ENCODE measurements around the gene METTL26. TPM values are rescaled to one million over a fixed set of nuclear protein-coding genes. Genes with fewer than 3 reads are reported as not detected.

Gene METTL26
- polyA plus RNA-seq, 3 donors: 57.1 to 80.9 (median 70.4) TPM

GRCh38 chr16:590815-591200 is 45.3 kb downstream of the METTL26 start:
- H3K4me3 ChIP-seq (replicated peaks in 1 of 3; ENCODE audit: low read depth in 2 of 3, low read length in 3 of 3): peak overlapping the region; percentile 59 to 92 (median 85)
- peaks cover 66 to 74% of the 10 kb centered on the region in 2 donors for H3K4me1 ChIP-seq (ENCODE audit: control insufficient read depth in 1 of 2, insufficient read depth in 2 of 2, low read length in 2 of 2)
- H3K27me3 ChIP-seq (ENCODE audit: control insufficient read depth in 2 of 2, insufficient read depth in 2 of 2, low read length in 2 of 2): no peaks in the 10 kb centered on the region
- H4K20me1 ChIP-seq (ENCODE audit: insufficient read depth, low read length): peaks cover 30% of the 10 kb centered on the region
- no peaks in the 10 kb centered on the region for H3K9me3 ChIP-seq (replicated peaks in 1 of 2; ENCODE audit: control insufficient read depth in 1 of 2, insufficient read depth in 1 of 2, low read length in 2 of 2)
- peaks cover 70% of the 10 kb centered on the region for H3K79me2 ChIP-seq (ENCODE audit: insufficient read depth, low read length)
- H3K27ac Mint-ChIP-seq: peak overlapping the region; percentile 82 to 92 (median 84)
- DNase-seq: no peak
- H3K36me3 ChIP-seq (replicated peaks in 1 of 2; ENCODE audit: control insufficient read depth in 1 of 2, insufficient read depth in 2 of 2, low read length in 2 of 2): no peaks in the 10 kb centered on the region
- intact Hi-C loops (cut with micrococcal nuclease): no loop called here
- no peak for TF ChIP-seq CTCF (IDR thresholded peaks at IDR 0.05)
- H3K4me3 Mint-ChIP-seq: peak overlapping the region; percentile 87 to 95
- peaks cover 0 to 3% (median 0%) of the 10 kb centered on the region in 7 donors for H3K9me3 Mint-ChIP-seq
- H3K9ac ChIP-seq (ENCODE audit: insufficient read depth, low read length, poor library complexity, severe bottlenecking): peak overlapping the region; percentile 85
- peaks cover 63% of the 10 kb centered on the region for H3K4me1 Mint-ChIP-seq
- 68% methylated on average over 9 of the region's 10 CpGs for WGBS (ENCODE audit: insufficient coverage)
- H3K27me3 Mint-ChIP-seq (ENCODE audit: low read depth in 3 of 3): peaks cover 2 to 8% (median 5%) of the 10 kb centered on the region in 3 donors
- peak overlapping the region; percentile 71 for H2AFZ ChIP-seq (ENCODE audit: insufficient read depth, low read depth, low read length, poor library complexity, severe bottlenecking)
- peak overlapping the region; percentile 87 for H3K4me2 ChIP-seq (replicated peaks; ENCODE audit: extremely low read depth, low read length, poor library complexity, severe bottlenecking)
- peaks cover 7 to 12% of the 10 kb centered on the region in 2 donors for H3K36me3 Mint-ChIP-seq
- peak overlapping the region; percentile 20 to 81 for H3K27ac ChIP-seq (ENCODE audit: low read depth in 1 of 2, low read length in 2 of 2)

GRCh38 chr16:590188-590814 is 45.8 kb downstream of the METTL26 start:
- H2AFZ ChIP-seq (ENCODE audit: insufficient read depth, low read depth, low read length, poor library complexity, severe bottlenecking): peak overlapping the region; percentile 71
- Mint-ChIP-seq H3K27me3 (ENCODE audit: low read depth in 3 of 3) (peaks cover 3 to 13% (median 10%) of the 10 kb centered on the region in 3 donors), H3K27ac (peak overlapping the region; percentile 82 to 92 (median 84)), H3K36me3 (peaks cover 7 to 12% of the 10 kb centered on the region in 2 donors), H3K4me3 (peak overlapping the region; percentile 87 to 95), H3K9me3 (peaks cover 0 to 3% (median 0%) of the 10 kb centered on the region in 7 donors), H3K4me1 (peaks cover 59% of the 10 kb centered on the region)
- H3K4me1 ChIP-seq (ENCODE audit: control insufficient read depth in 1 of 2, insufficient read depth in 2 of 2, low read length in 2 of 2): peaks cover 63 to 69% of the 10 kb centered on the region in 2 donors
- H3K36me3 ChIP-seq (replicated peaks in 1 of 2; ENCODE audit: control insufficient read depth in 1 of 2, insufficient read depth in 2 of 2, low read length in 2 of 2): no peaks in the 10 kb centered on the region
- H3K79me2 ChIP-seq (ENCODE audit: insufficient read depth, low read length): peaks cover 65% of the 10 kb centered on the region
- H3K4me3 ChIP-seq (replicated peaks in 1 of 3; ENCODE audit: low read depth in 2 of 3, low read length in 3 of 3): peak overlapping the region; percentile 59 to 92 (median 85)
- under 1% methylated on average over 67 of the region's 71 CpGs for WGBS (ENCODE audit: insufficient coverage)
- peak overlapping the region; percentile 20 to 81 for H3K27ac ChIP-seq (ENCODE audit: low read depth in 1 of 2, low read length in 2 of 2)
- H3K4me2 ChIP-seq (replicated peaks; ENCODE audit: extremely low read depth, low read length, poor library complexity, severe bottlenecking): peak overlapping the region; percentile 87
- H3K9ac ChIP-seq (ENCODE audit: insufficient read depth, low read length, poor library complexity, severe bottlenecking): peak overlapping the region; percentile 85
- DNase-seq: peak in 2 of 3 donors; percentile 4 to 29
- intact Hi-C loops (cut with micrococcal nuclease): no loop called here
- TF ChIP-seq CTCF (IDR thresholded peaks at IDR 0.05): no peak
- no peaks in the 10 kb centered on the region for H3K9me3 ChIP-seq (replicated peaks in 1 of 2; ENCODE audit: control insufficient read depth in 1 of 2, insufficient read depth in 1 of 2, low read length in 2 of 2)
- peaks cover 0 to 5% of the 10 kb centered on the region in 2 donors for H3K27me3 ChIP-seq (ENCODE audit: control insufficient read depth in 2 of 2, insufficient read depth in 2 of 2, low read length in 2 of 2)
- H4K20me1 ChIP-seq (ENCODE audit: insufficient read depth, low read length): peaks cover 25% of the 10 kb centered on the region

Measured in CD14-positive monocyte (primary cell).